Mesenchymal stem cell (in vitro differentiated cells and primary cell): ENCODE results near the gene CAMK4.

Experiments used
- DNase-seq: peaks from one replicate; pipeline ENCODE4 v3.0.0-alpha.2; 2013
- H2AFZ ChIP-seq: one replicate; pipeline ENCODE4 v1.6.1; 2013; ENCODE audit warnings: low read depth, mild to moderate bottlenecking, control low read depth, inconsistent platforms, low read length, moderate library complexity
- H2AK5ac ChIP-seq: 2 replicates; pipeline ENCODE4 v1.6.1; 2013; ENCODE audit warnings: low read length, moderate library complexity, mild to moderate bottlenecking, inconsistent platforms; ENCODE audit not compliant: severe bottlenecking
- H2BK120ac ChIP-seq: one replicate; pipeline ENCODE4 v1.6.1; 2013; ENCODE audit warnings: low read depth, mild to moderate bottlenecking, inconsistent platforms, low read length, moderate library complexity
- H2BK12ac ChIP-seq, 2 experiments: one replicate each; pipeline ENCODE4 v1.6.1; 2013; ENCODE audit warnings: inconsistent platforms in 2 of 2, low read length in 2 of 2, mild to moderate bottlenecking in 2 of 2, moderate library complexity in 2 of 2, control low read depth in 1 of 2
- H2BK15ac ChIP-seq: one replicate; pipeline ENCODE4 v1.6.1; 2013; ENCODE audit warnings: mild to moderate bottlenecking, low read depth, inconsistent platforms; ENCODE audit not compliant: poor library complexity, severe bottlenecking
- H2BK5ac ChIP-seq: 2 replicates; pipeline ENCODE4 v1.6.1; 2013; ENCODE audit warnings: low read depth, mild to moderate bottlenecking, low read length, control low read depth, inconsistent platforms; ENCODE audit not compliant: poor library complexity, severe bottlenecking
- H3K14ac ChIP-seq, 2 experiments: one replicate each; pipeline ENCODE4 v1.6.1; 2013; ENCODE audit warnings: inconsistent platforms in 2 of 2, low read length in 2 of 2, control low read depth in 1 of 2, mild to moderate bottlenecking in 1 of 2, moderate library complexity in 1 of 2
- H3K18ac ChIP-seq, 2 experiments: one replicate each; pipeline ENCODE4 v1.6.1; 2013; ENCODE audit warnings: inconsistent platforms in 2 of 2, low read length in 2 of 2, control low read depth in 1 of 2, low read depth in 1 of 2, mild to moderate bottlenecking in 1 of 2
- H3K23ac ChIP-seq, 2 experiments: one replicate each; pipeline ENCODE4 v1.6.1; 2013; ENCODE audit warnings: inconsistent platforms in 2 of 2, low read length in 2 of 2, mild to moderate bottlenecking in 2 of 2, moderate library complexity in 2 of 2, control low read depth in 1 of 2
- H3K27ac ChIP-seq: 2 replicates; pipeline ENCODE4 v1.5.1; 2013; ENCODE audit warnings: mild to moderate bottlenecking, moderate library complexity, low read length, control low read depth, inconsistent platforms; ENCODE audit not compliant: poor library complexity, severe bottlenecking
- H3K27me3 ChIP-seq, 2 experiments: 2 replicates each; pipeline versions ENCODE4 v1.6.1 to v1.7.0; 2013; ENCODE audit warnings: low read length in 2 of 2, mild to moderate bottlenecking in 2 of 2, moderate library complexity in 2 of 2, control low read depth in 1 of 2, inconsistent platforms in 1 of 2; ENCODE audit not compliant: control insufficient read depth in 1 of 2, insufficient read depth in 1 of 2
- H3K36me3 ChIP-seq, 2 experiments: 2 replicates each; pipeline versions ENCODE4 v1.6.1 to v1.7.0; 2013; ENCODE audit warnings: low read length in 2 of 2, control low read depth in 1 of 2, inconsistent platforms in 1 of 2, low read depth in 1 of 2, mild to moderate bottlenecking in 1 of 2; ENCODE audit not compliant: insufficient read depth in 2 of 2, control insufficient read depth in 1 of 2
- H3K4ac ChIP-seq, 2 experiments: one replicate each; pipeline ENCODE4 v1.6.1; 2013; ENCODE audit warnings: inconsistent platforms in 2 of 2, low read length in 2 of 2, mild to moderate bottlenecking in 2 of 2, moderate library complexity in 2 of 2, control low read depth in 1 of 2, low read depth in 1 of 2
- H3K4me1 ChIP-seq: 2 replicates; pipeline ENCODE4 v1.6.1; 2013; ENCODE audit warnings: low read depth, low read length, control low read depth; ENCODE audit not compliant: control insufficient read depth, insufficient read depth
- H3K4me2 ChIP-seq: 2 replicates; pipeline ENCODE4 v1.6.1; 2013; ENCODE audit warnings: low read length, mild to moderate bottlenecking, inconsistent platforms; ENCODE audit not compliant: poor library complexity, severe bottlenecking
- H3K4me3 ChIP-seq, 2 experiments: 2 replicates each; pipeline versions ENCODE4 v1.5.1 to v1.7.0; 2013; ENCODE audit warnings: low read length in 2 of 2, mild to moderate bottlenecking in 2 of 2, control low read depth in 1 of 2, low read depth in 1 of 2; ENCODE audit not compliant: insufficient read depth in 1 of 2
- H3K79me1 ChIP-seq: replicated peaks from 2 replicates; pipeline ENCODE4 v1.6.1; 2013; ENCODE audit warnings: mild to moderate bottlenecking, control low read depth, low read length, inconsistent platforms; ENCODE audit not compliant: poor library complexity, severe bottlenecking
- H3K9ac ChIP-seq: 2 replicates; pipeline ENCODE4 v1.7.0; 2013; ENCODE audit warnings: mild to moderate bottlenecking, low read length, moderate library complexity
- H3K9me3 ChIP-seq: 2 replicates; pipeline ENCODE4 v1.7.0; 2013; ENCODE audit warnings: mild to moderate bottlenecking, low read length; ENCODE audit not compliant: control insufficient read depth
- H4K8ac ChIP-seq: one replicate; pipeline ENCODE4 v1.6.1; 2013; ENCODE audit warnings: inconsistent platforms, mild to moderate bottlenecking, low read length, moderate library complexity
- H4K91ac ChIP-seq: one replicate; pipeline ENCODE4 v1.6.1; 2013; ENCODE audit warnings: mild to moderate bottlenecking, low read length, inconsistent platforms
- WGBS: methylation state at CpG from one replicate; pipeline ENCODE4 v1.1.7; 2013; ENCODE audit warnings: mixed read lengths; 5-methylcytosine and 5-hydroxymethylcytosine counted together

Gene CAMK4

GRCh38 chr5:111221139-111221538 is 3.0 kb upstream of the CAMK4 start:
- Histone ChIP-seq H3K9me3 (no peaks in the 10 kb centered on the region), H3K14ac (no peak overlapping the region), H2BK120ac (no peak overlapping the region), H3K36me3 (no peaks in the 10 kb centered on the region), H3K4me3 (no peak overlapping the region), H3K4me1 (peaks cover 11% of the 10 kb centered on the region), H3K27ac (no peak overlapping the region), H2BK15ac (no peak overlapping the region), H4K91ac (no peak overlapping the region), H4K8ac (no peak overlapping the region), H3K4ac (no peak overlapping the region), H3K9ac (no peak overlapping the region), H3K18ac (no peak overlapping the region), H3K79me1 (no peaks in the 10 kb centered on the region), H3K27me3 (peaks cover 0 to 8% of the 10 kb centered on the region in 2 experiments), H3K23ac (no peak overlapping the region), H2BK12ac (no peak overlapping the region), H2AK5ac (no peak overlapping the region), H2BK5ac (no peak overlapping the region), H3K4me2 (no peak overlapping the region), H2AFZ (no peak overlapping the region)
- no CpG with 5 or more reads among the region's 1 CpG for WGBS
- no peak for DNase-seq

DNA sequence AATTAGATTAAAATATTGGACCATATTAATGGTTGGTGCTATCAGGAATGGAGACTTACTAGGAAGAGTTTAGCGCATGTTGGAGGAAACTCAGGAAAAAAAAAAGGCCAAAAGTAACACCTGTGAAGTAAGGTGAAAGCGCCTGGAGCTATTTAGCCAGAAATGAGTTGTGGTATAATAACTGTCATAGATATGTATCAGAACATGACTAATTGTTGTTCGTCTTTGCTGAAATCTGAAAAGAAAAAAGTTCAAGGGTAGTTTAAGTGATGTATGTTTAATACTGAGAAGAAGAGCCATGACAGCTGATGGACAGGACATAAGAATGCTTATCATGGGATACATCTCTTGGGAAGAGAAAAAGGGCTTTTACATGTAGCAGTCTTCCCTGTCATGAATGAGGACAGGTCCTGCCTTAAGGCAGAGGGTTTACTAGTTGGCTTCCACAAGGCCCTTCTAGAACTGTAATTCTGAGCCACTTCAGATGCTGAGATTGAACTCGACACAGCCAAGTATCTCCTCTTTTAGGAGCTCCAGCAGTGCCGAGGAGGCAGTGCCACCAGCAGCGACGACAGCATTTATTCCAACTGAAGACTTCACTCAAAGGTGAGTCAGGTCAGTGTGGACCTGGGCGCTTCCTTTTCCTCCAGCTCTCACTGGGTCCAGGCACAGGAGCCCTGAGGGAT is 940 bp upstream of the CAMK4 start:
- H4K8ac ChIP-seq: no peak overlapping the region
- peaks cover 0 to 13% of the 10 kb centered on the region in 2 experiments for H3K27me3 ChIP-seq
- no peak overlapping the region for H3K27ac ChIP-seq
- H3K4me1 ChIP-seq: peaks cover 11% of the 10 kb centered on the region
- no peak overlapping the region for H2BK15ac ChIP-seq
- H4K91ac ChIP-seq: no peak overlapping the region
- no peak for DNase-seq
- no peaks in the 10 kb centered on the region for H3K36me3 ChIP-seq
- peak overlapping the region; percentile 98 for H3K4me2 ChIP-seq
- H2AK5ac ChIP-seq: no peak overlapping the region
- no peaks in the 10 kb centered on the region for H3K79me1 ChIP-seq
- H2BK5ac ChIP-seq: no peak overlapping the region
- H3K18ac ChIP-seq: no peak overlapping the region
- H3K4ac ChIP-seq: peak overlapping the region in 1 of 2 experiments; percentile 8
- H3K14ac ChIP-seq: no peak overlapping the region
- H3K23ac ChIP-seq: no peak overlapping the region
- peak overlapping the region; percentile 56 for H3K9ac ChIP-seq
- H3K9me3 ChIP-seq: no peaks in the 10 kb centered on the region
- no peak overlapping the region for H2BK120ac ChIP-seq
- H2AFZ ChIP-seq: peak overlapping the region; percentile 93
- H2BK12ac ChIP-seq: no peak overlapping the region
- H3K4me3 ChIP-seq: peak overlapping the region; percentile 24 to 82
- WGBS: 46% methylated on average over 7 of the region's 8 CpGs

DNA sequence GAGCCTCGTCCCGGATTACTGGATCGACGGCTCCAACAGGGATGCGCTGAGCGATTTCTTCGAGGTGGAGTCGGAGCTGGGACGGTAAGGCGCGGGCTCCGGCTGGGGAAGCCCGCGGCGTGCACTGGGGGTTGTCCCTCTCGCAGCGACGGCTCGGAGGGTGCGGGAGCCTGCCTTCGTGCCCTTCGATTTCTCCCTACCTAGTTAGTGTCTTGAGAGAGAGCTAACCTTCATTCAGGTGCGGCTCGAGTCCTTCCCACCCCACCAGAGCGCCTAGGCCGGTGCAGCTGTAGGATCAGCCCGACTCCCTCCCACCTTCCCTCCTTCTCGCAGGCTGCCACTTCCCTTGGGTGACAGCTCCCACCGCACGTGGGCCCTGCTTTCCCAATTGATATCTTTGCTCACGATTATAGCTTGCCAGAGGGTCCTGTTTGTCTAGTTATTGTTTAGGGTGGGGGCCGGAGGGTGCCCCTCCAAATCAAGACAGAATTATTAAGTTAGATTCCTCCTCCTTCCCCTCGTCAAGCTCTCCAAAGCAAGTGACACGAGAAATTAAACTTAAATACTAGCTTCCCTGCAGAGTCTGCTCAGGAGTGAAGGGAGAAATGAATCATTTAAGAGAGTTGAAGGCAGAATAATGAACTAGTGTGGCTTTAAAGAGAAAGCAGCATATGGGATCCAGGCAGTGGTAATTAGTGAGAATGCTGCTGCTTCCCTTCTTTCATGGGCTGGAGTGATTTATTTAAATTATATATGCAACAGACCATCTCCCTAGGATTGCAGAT is 569 bp downstream of the CAMK4 start:
- H2BK5ac ChIP-seq: no peak overlapping the region
- H2BK120ac ChIP-seq: no peak overlapping the region
- no peaks in the 10 kb centered on the region for H3K79me1 ChIP-seq
- no peak overlapping the region for H4K91ac ChIP-seq
- H2AK5ac ChIP-seq: no peak overlapping the region
- no peak overlapping the region for H3K27ac ChIP-seq
- peak overlapping the region; percentile 82 for H2BK15ac ChIP-seq
- H3K4me3 ChIP-seq: peak overlapping the region; percentile 61 to 82
- peak overlapping the region; percentile 93 for H2AFZ ChIP-seq
- DNase-seq: no peak
- H2BK12ac ChIP-seq: no peak overlapping the region
- peak overlapping the region; percentile 19 for H4K8ac ChIP-seq
- no peaks in the 10 kb centered on the region for H3K36me3 ChIP-seq
- no peak overlapping the region for H3K4ac ChIP-seq
- H3K4me2 ChIP-seq: peak overlapping the region; percentile 73
- H3K9ac ChIP-seq: peak overlapping the region; percentile 74
- peaks cover 0 to 17% of the 10 kb centered on the region in 2 experiments for H3K27me3 ChIP-seq
- peaks cover 11% of the 10 kb centered on the region for H3K4me1 ChIP-seq
- H3K23ac ChIP-seq: no peak overlapping the region
- peak overlapping the region in 1 of 2 experiments; percentile 75 for H3K18ac ChIP-seq
- no peaks in the 10 kb centered on the region for H3K9me3 ChIP-seq
- under 1% methylated on average over 22 of the region's 34 CpGs for WGBS
- H3K14ac ChIP-seq: no peak overlapping the region

- H2BK15ac ChIP-seq: no peak overlapping the region
- no peak overlapping the region for H3K9ac ChIP-seq
- H3K23ac ChIP-seq: no peak overlapping the region
- no peaks in the 10 kb centered on the region for H3K36me3 ChIP-seq
- no peak for DNase-seq
- no peak overlapping the region for H3K27ac ChIP-seq
- no peak overlapping the region for H3K14ac ChIP-seq
- H3K4me1 ChIP-seq: peaks cover 11% of the 10 kb centered on the region
- no peaks in the 10 kb centered on the region for H3K9me3 ChIP-seq
- H3K27me3 ChIP-seq: peaks cover 0 to 17% of the 10 kb centered on the region in 2 experiments
- no peak overlapping the region for H4K8ac ChIP-seq
- no peak overlapping the region for H3K4me2 ChIP-seq
- H2AK5ac ChIP-seq: no peak overlapping the region
- H2BK5ac ChIP-seq: no peak overlapping the region
- H3K18ac ChIP-seq: no peak overlapping the region
- no peak overlapping the region for H2AFZ ChIP-seq
- H3K4ac ChIP-seq: no peak overlapping the region
- H2BK12ac ChIP-seq: no peak overlapping the region
- no peaks in the 10 kb centered on the region for H3K79me1 ChIP-seq
- 58% methylated on average over 2 of the region's 4 CpGs for WGBS
- H3K4me3 ChIP-seq: no peak overlapping the region
- H4K91ac ChIP-seq: no peak overlapping the region
- H2BK120ac ChIP-seq: no peak overlapping the region
Observed at GRCh38 chr5:111225926-111226325, 1.7 kb downstream of the CAMK4 start.
